HepG2 (cell line): Measurements from ENCODE around the gene NCOA7. TPM values are rescaled to one million over a fixed set of nuclear protein-coding genes. Genes with fewer than 3 reads are reported as not detected.
A peak's percentile ranks its signal among the peaks of the same experiment; 100 is the strongest.

Source experiments
- ARID4A ChIP-seq: sonication (generic); formaldehyde crosslinking; IDR thresholded peaks from 2 replicates; pipeline ENCODE4 v1.5.0; 2020; ENCODE audit warnings: mild to moderate bottlenecking, missing genetic modification reagents, borderline replicate concordance
- CC2D1A ChIP-seq: sonication (generic); formaldehyde crosslinking; IDR thresholded peaks from 2 replicates; pipeline ENCODE4 v1.8.1; 2023; ENCODE audit warnings: mild to moderate bottlenecking, missing genetic modification reagents
- CTCF ChIP-seq: sonication (generic); formaldehyde crosslinking; IDR thresholded peaks from 2 replicates; pipeline ENCODE4 v1.5.0; 2020; ENCODE audit warnings: mild to moderate bottlenecking, missing genetic modification reagents, moderate library complexity
- EZH2 ChIP-seq: conservative IDR thresholded peaks from 2 replicates; pipeline ENCODE4 v1.6.1; 2012; ENCODE audit warnings: mild to moderate bottlenecking, low read depth, low read length, moderate library complexity
- HCFC1 ChIP-seq: fragments of 150-350 bp; IDR thresholded peaks from 2 replicates; pipeline ENCODE4 v1.6.1; 2014; ENCODE audit warnings: low read depth, low read length
- ISX ChIP-seq: sonication (generic); formaldehyde crosslinking; conservative IDR thresholded peaks from 2 replicates; pipeline ENCODE4 v1.5.0; 2020; ENCODE audit warnings: missing genetic modification reagents
- MTA3 ChIP-seq: sonication (generic); formaldehyde crosslinking; IDR thresholded peaks from 2 replicates; pipeline ENCODE4 v1.4.0; 2020; ENCODE audit warnings: missing genetic modification reagents
- XBP1 ChIP-seq: sonication (generic); formaldehyde crosslinking; IDR thresholded peaks from 2 replicates; pipeline ENCODE4 v1.5.0; 2020; ENCODE audit warnings: missing genetic modification reagents
- ZC3H13 ChIP-seq: sonication (generic); formaldehyde crosslinking; IDR thresholded peaks from 2 replicates; pipeline ENCODE4 v1.8.1; 2023; ENCODE audit warnings: mild to moderate bottlenecking, missing genetic modification reagents, moderate library complexity
- ZFP37 ChIP-seq: sonication (generic); formaldehyde crosslinking; IDR thresholded peaks from 2 replicates; pipeline ENCODE4 v1.4.0; 2020; ENCODE audit warnings: missing genetic modification reagents, borderline replicate concordance
- ZFP91 ChIP-seq: sonication (generic); formaldehyde crosslinking; IDR thresholded peaks from 2 replicates; pipeline ENCODE4 v1.9.0; 2022; ENCODE audit warnings: missing genetic modification reagents, mild to moderate bottlenecking, borderline replicate concordance
- ZNF350 ChIP-seq: sonication (generic); formaldehyde crosslinking; IDR thresholded peaks from 2 replicates; pipeline ENCODE4 v1.4.0; 2020; ENCODE audit warnings: mild to moderate bottlenecking, low read depth, missing genetic modification reagents, borderline replicate concordance
- ZNF362 ChIP-seq: sonication (generic); formaldehyde crosslinking; IDR thresholded peaks from 2 replicates; pipeline ENCODE4 v1.4.0; 2020; ENCODE audit warnings: missing genetic modification reagents, mild to moderate bottlenecking, borderline replicate concordance
- ZNF530 ChIP-seq: sonication (generic); formaldehyde crosslinking; IDR thresholded peaks from 2 replicates; pipeline ENCODE4 v1.5.0; 2020; ENCODE audit warnings: low read depth, mild to moderate bottlenecking, missing genetic modification reagents
- ZNF672 ChIP-seq: sonication (generic); formaldehyde crosslinking; IDR thresholded peaks from 2 replicates; pipeline ENCODE4 v1.8.1; 2022; ENCODE audit warnings: missing genetic modification reagents
- ZNF761 ChIP-seq: sonication (generic); formaldehyde crosslinking; conservative IDR thresholded peaks from 2 replicates; pipeline ENCODE4 v1.4.0; 2020; ENCODE audit warnings: mild to moderate bottlenecking, missing genetic modification reagents
- ZNF770 ChIP-seq: sonication (generic); formaldehyde crosslinking; IDR thresholded peaks from 2 replicates; pipeline ENCODE4 v1.5.0; 2020; ENCODE audit warnings: mild to moderate bottlenecking, missing genetic modification reagents
- ZNF777 ChIP-seq: sonication (generic); formaldehyde crosslinking; IDR thresholded peaks from 2 replicates; pipeline ENCODE4 v1.4.0; 2020; ENCODE audit warnings: missing genetic modification reagents
- polyA plus RNA-seq, 8 experiments: library from polyadenylated mRNA; depleted of rRNA in 3 of 8; stranded (reverse) in 7 of 8; unstranded in 1 of 8; fragments of >200 nt; fragmentation: Illumina TruSeq in 4 of 8; extraction: Trizol in 4 of 8; gene quantifications; 2 replicates each; pipeline versions ENCODE4 v1.2.1 to v1.2.3, GENCODE V29; 2011 to 2016; ENCODE audit warnings: low read depth in 4 of 8, missing spikeins in 1 of 8, mixed read lengths in 1 of 8; ENCODE audit not compliant: insufficient read depth in 1 of 8
- total RNA-seq, 5 experiments: library from RNA; depleted of rRNA; stranded (reverse); fragments of >200 nt; fragmentation: Illumina TruSeq; extraction: Trizol; gene quantifications; 2 replicates each; pipeline ENCODE4 v1.2.3, GENCODE V29; 2016; ENCODE audit warnings: low read depth in 1 of 5

NCOA7 gene
- total and polyA plus RNA-seq, 2 of the 13 experiments (the other 11 are each of a cell fraction or from before 2014, with no cell fraction given) = 13.6 to 20.8 TPM

- no peak for TF ChIP-seq CTCF (CRISPR knock-in tag)
- no peak for TF ChIP-seq XBP1 (CRISPR knock-in tag)
- peak; percentile 97 for TF ChIP-seq ZNF777
- peak; percentile 23; the same call in 1 of the 2 replicates for TF ChIP-seq EZH2
- TF ChIP-seq CC2D1A = no peak
- TF ChIP-seq ZNF770 (CRISPR knock-in tag) = no peak
- no peak for TF ChIP-seq ZC3H13 (CRISPR knock-in tag)
- no peak for TF ChIP-seq ZNF530 (CRISPR knock-in tag)
- TF ChIP-seq MTA3 (CRISPR knock-in tag) = no peak
- TF ChIP-seq ZFP37 = no peak
- TF ChIP-seq ZNF362 (CRISPR knock-in tag) = no peak
- TF ChIP-seq ZFP91 (CRISPR knock-in tag) = peak; percentile 34; the same call in 1 of the 2 replicates
- TF ChIP-seq ZNF350 (CRISPR knock-in tag) = 0 out of 2 replicates have a peak, but pooled peaks have one; percentile 12
- no peak for TF ChIP-seq HCFC1
- peak; percentile 29; the same call in 1 of the 2 replicates for TF ChIP-seq ARID4A (CRISPR knock-in tag)
- no peak for TF ChIP-seq ISX (CRISPR knock-in tag)
- TF ChIP-seq ZNF672 (CRISPR knock-in tag) = no peak
- TF ChIP-seq ZNF761 (CRISPR knock-in tag) = 0 out of 2 replicates have a peak, but pooled peaks have one; percentile 39
Measured at GRCh38 chr6:125747589-125748405, 43.0 kb upstream of the NCOA7 start (continued).
